Stimulated activated CD4-positive, alpha-beta T cell treated with anti-CD3 and anti-CD28 coated beads, Interleukin-4, amount 100 ng/mL, for 48 hours (primary cell): ENCODE results near the gene ACADS.

Source experiments
- DNase-seq, 2 donors: peaks; one replicate each; pipeline ENCODE4 v3.0.0-alpha.2; 2020; ENCODE audit warnings: low read depth in 2 of 2

Gene ACADS

DNA sequence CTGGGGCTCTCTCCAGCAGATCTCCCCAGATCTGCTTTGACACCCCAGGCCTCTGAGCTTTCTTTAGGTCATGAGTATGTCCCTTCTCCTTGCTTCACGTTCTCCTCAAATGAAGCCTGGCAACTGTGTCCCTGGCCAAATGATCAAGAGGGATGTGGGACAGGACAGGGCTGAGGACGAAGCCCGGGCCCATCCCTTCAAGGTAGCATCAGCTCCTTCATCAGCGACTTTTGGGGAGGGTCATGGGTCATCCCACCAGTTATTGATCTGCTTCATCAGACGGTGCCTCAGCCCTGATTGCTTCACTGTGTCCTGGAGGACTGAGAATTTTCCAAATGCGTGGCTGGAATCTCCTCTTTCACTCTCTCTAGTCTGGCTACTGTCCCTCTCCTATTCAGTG lies 32.3 kb downstream of the ACADS start:
- no peak for DNase-seq

DNA sequence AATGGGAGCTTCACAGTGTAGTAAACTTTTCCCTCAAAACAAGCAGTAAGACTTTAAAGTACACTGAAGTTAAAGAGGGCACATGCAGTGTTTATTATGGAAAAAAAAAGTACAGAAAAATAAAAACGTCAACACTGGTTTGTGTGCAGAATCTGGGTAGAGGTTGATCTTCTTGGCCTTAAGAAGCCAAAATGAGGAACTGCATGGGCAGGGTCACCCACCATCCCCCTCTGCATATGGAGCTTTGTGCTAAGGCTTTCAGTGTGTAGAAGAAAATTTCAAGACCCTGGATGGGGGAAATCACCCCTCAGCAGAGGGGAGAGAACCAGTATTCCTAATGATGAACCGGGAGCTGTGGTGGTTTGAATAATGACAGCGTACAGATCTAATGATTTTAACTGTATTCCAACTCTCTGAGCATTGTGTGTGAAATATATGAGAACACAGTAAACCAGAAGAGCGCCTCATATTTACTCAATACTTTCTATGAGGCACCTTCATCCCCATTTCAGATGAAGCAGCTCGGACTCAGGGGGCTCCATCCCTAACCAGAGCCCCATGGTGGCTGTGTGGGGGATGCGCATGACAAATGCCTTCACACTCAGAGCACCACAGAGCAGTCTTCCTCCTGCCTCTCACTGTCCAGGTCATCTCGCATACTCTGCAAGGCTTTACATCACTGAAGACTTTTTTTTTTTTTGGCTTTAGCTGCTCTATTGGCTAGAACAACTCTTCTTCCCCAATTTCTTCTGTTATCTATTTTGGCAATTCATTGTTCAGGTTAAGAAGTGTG lies 33.4 kb downstream of the ACADS start:
- DNase-seq = no peak

DNA sequence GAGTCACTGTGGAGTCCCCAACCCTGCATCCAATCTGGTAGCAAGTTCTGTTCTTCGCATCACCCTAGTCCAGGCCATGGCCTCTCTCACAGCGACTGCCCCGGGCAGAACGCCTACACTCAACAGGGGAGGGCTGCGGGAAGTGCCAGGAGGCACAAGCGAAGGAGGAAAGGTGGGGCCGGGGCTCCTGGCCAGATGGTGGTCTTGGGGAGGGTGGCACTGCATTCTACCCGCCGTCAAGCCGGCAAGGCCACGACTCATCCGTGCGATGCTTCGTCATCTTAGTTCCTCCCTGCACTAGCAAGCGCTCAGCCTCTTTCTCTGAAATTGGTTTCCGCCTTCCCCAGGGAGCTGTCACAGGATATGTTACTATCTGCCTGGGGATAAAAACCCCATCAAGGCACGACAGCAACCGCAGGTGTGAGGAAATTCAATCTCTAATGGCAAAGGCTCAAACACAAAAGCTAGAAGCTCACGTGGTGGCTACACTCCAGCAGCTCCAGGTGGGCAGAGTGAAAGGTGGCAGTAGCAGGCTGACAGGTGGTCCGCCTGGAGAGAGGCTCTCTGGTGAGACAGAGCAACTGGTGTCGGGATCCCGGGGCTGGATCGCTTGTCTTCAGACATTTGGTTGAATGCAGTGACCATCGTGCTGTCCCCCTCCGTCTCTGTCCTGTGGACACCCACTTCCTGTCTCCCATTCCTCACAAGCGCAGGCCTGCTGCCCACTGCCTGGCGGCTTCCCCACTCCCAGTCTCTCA lies 34.1 kb downstream of the ACADS start:
- DNase-seq = no peak

DNA sequence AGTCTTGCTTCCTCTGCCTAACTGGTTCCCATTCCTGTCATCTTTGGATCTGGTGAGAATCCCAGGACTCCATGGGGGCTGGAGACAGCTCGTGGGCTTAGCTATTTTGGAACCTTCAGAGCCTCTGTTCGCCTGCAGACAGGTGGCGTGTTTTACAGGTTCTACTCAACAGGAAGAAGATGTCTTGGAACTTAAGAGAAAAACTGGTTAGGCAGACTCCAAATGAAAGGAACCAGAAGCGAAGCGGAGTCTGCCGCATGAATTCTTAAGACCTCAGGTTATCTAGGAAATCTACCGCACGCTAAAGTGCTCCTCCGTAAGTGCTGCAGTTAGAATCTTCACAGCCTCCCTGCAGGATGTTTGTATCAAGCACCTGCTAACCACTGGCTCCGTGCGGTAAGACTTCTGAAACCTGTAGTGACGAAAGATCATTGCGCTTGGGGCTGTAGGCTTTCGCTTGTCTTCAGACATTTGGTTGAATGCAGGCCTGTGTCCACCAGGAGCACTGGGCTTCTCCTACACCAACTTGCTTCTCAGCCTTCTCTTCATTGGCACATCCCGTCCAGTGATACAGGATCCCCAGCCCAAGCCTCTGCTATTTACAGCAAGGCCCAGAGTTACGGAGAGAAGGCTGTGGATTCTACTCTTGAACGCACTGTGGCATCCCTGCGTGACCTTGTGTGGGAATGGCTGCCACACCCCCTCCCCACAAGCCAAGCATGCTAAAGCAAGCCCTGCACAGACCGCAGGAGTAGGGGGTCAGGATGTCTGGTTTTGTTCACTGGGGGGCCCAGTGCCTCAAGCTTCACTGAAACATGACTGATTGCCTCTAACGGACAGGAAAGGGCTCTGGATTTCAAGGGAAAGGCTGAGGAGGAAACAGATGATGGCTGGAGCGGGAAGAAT lies 35.0 kb downstream of the ACADS start:
- no peak for DNase-seq

DNA sequence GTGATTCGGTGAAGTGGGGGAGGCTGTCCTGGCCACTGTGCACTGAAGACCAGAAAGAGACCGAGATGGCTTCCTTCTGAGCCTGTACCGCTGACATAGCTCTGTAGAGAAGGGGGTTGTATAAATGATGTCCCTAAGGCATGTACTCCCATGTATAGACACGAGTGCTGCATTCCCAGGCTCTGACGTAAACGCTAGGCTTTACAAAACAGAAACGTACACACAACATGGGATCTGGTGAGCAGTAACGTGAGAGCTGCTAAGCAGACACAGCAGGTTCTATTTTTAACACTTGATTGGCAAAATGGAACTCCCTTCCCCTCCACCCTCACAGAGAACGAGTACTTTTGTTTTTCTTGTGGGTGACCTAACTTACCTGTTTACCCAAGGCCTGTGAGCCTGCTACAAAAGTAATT lies 35.9 kb downstream of the ACADS start:
- DNase-seq = no peak

DNA sequence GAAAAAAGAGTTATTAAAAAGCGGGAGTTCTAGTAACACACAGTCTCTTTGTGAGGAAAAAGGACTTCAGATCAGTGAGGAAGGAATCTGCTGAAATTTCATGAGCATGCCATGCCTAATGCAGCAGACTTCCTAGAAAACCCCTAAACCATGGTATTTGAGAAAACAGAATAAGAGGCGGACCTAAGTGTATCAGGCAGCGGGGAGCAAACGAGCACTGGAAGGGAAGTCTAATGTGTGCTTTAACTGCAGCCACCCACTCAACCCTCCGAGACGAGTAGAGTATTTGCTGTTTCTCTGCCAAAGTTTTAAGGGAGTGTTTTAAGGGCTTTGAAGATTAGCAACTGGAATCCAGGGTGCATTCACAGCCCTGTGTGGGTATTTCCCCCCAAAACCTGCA lies 36.5 kb downstream of the ACADS start:
- no peak for DNase-seq

DNA sequence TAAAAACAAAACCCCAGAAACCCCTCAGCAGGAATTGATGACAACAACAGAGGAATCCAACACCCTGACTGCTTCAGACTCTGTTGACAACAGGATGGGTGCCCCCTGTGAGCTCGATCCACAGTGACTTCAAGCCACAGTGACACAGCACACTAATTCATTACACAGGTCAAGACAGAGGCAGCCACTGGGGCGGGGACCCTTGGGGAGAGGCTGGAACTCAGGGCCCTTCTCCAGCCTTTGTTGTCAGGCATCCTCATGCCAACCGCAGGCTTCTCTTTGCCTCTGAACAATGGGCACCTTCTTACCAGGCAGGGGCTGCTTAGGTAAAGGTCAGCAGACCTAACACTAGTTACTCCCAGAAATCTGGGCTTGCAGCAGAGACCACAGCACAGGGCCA lies 37.6 kb downstream of the ACADS start:
- no peak for DNase-seq

DNA sequence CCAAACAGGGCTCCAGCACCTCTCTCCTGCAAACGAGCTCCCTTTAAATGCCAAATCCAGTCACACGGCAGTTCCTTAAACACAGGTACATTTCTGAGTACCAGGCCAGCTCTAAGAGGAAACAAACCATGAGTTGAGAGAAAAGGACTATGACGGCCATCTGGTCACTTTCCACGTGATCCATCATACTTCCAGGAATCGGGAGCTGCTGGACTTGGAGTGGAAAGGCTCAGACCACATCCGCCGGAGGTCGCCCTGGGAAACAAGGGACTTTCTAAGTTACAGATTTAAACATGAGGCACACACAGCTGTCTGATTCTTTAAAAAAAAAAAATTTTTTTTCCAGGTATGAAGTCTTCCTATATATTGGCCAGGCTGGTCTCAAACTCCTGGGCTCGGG lies 39.2 kb downstream of the ACADS start:
- no peak for DNase-seq

DNA sequence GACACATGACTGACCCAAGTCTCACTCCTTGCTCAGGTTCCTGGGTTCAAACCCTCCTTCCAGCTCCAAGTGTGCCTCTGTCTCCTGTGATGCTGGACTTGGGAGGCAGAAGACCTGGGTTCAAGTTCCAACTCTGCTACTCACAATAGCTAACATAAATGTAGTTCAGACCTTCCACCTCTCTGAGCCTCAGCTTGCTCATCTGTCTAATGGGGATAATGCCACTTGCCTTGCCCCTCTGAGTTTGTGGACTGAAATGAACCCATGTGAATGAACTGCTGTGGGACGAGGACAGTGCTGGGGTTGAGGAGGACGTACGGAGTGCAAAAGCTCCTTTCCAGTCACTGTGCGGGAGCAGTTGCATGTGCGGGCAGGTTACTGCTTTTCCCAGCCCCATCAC lies 40.9 kb downstream of the ACADS start:
- no peak for DNase-seq

DNA sequence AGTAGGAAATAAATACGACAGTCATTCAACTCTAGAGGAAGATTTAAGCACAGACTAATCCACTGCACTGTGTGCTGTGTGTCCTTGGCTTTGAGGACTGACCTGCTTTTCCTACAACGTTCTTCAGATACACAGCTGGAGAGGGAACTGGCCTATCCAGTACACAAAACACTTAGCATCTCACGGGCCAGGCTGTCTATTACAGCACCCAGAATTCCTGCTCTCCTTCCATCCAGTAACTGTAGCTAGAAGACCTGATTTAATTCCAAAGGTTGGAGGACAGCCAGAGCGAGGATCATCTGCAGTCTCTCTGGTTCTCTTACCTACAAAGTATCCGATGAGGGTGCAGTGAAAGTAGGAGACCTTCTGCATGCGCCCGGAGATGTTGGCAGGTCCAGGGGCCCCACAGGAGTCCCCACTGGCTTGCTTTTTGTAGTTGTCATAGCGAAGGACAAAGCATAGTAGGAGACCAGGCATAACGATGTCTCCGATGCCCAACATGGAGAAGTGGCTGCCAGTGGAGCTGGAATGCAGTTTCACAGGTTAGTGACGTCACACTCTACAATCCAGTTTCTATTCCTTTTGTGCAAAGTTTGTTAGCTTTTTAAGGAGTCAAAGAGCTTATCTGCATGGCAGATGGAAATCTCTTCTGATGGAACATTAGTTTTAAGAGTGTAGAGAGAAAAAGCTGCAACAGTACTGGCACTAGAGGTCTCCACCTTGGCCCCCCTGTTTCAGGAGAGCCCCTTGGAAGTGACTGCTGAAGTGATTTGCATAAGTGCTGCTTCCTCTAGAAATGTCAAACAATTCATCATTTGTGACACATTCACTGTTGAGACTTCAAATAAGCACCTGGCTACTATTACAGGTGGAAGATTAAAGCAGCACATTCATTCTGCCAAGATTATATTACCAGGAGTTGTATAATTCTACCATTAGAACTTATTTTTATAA lies 41.7 kb downstream of the ACADS start:
- no peak for DNase-seq

DNA sequence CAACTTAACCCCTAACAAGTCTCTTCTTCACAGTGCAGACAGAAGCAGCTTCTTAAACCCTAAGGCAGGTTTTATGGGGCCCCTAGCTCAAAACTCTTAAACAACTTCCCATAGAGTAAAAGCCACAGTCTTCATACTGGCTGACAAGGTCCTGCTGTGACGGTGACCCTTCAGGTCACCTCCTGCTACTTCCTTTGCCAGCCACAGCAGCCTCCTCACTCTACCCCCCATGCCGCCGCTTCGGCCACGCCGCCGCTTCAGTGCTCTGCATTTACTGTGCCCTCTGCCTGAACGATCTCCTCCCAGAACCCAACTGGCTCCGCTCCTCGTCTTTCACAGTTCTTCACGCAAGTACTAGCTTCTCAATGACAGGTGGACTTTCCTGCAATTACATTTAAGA lies 45.5 kb downstream of the ACADS start:
- no peak for DNase-seq

DNA sequence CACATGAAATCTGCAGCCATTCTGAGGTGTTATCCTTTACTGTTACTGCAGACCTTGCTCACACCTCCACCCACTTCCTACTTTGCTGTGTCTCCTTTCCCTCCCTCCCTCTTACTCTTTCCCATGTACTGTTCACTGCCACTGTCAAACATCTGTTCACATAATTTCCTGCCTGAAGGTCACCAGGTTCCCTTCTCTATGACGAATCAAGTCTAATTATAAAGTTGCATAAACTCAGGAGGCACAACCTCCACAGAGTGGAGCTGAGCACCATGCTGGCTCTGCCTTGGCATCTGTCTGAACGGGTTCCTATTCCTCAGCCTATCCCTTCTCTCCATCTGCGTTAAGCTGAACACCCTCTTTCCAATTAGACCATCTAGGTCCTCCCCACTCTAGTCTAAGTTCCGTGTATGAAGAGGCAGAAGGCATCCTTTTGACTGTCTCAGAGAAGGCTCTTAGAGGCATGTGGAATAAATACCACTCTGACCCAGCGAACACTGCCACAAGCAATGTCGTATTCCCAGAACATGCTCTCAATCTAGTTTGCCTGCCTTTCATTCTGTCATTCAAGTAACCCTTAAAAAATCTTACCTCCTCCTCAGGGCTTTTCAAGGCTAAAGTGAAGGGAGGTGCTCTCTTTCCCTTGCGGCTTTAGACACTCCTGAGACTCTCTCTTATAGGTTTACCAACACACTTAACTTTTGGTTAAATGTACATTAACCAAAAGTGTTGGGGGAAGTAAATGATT lies 48.7 kb downstream of the ACADS start:
- DNase-seq = no peak

DNA sequence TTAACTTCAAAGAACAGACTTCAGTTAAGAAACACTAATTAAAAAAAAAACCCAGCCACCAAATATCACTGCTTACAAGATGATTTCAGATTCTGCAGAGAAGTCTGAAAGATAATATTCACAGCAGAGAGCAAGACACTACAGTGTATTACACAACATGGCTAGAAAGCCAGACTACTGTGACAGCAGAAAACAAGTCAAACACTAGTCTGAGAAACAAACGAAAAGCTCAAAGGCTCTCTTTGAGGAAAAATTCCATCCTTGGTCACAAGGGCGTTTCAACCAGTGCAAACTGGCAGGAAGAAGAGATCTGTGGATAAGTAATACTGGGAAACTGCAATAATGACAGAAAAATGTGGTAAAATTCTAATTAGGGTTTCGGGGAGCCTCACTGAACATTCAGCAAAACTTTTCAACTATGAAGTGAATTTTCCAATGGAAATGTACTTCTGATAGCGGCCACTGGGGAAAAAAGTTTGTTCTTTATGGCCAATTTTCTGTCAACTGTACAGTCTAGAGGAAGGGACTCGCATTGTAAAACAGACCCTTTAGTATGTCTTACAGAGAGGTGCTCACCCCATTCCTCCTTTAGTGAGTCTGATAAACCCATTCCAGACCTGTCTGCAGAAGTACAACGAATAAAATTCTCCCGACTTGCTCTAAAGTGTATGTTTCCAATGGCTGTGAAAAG lies 50.4 kb downstream of the ACADS start:
- no peak for DNase-seq

DNA sequence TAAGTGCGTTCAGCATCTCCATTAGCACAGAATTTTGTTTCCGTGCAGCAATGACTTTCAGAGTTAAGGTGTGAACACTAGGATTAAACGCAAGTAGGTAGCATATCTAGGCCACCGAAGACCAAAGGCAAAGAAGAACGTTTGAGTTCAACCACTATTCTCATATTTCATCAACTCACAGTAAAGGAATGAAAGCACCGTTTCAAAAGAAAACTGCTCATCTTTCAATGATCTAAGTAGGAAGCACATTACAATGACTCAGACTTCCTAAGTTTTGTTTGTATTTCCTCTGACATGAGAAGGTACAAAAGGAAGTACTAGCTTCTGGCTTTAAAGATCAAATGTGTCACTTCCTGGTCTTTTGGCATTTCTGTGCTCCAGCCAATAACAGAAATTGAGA lies 57.6 kb downstream of the ACADS start:
- DNase-seq = no peak

DNA sequence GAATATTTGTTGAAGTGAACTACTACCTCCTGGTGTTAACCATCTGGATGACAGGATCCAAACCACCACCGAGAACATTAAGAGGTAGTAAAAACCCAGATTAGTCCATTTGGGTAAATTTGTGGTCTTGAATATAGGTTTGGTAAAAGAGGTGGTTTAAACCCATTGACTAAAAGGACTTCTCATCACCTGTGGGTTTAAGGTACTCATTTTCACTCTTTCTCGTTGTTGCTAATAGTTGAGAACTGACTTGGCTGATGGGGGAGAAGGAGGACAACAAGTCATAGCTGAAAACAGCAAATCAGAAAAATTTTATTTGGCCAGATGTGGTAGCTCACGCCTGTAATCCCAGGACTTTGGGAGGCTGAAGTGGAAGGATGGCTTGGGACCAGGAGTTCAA lies 59.2 kb downstream of the ACADS start:
- no peak for DNase-seq

DNA sequence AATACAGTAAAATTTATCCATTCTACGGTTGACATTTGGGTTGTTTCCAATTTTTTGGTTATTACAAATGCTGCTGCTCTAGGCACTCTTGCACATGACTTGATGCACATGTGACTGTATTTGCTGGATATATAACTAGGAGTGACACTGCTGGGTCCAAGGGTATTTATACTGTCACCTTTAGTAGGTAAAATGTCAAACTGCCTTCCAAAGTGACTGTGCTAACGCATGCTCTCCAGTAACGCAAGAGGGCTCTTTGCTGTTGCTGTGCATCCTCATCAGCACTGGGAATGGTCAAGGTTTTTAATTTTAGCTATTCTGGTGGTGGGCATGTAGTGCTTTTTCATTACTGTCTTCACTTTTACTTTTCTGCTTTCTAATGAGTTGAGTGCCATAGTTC lies 62.3 kb downstream of the ACADS start:
- DNase-seq = no peak
